Body of pancreas (tissue), 4 donors: ENCODE measurements around the gene IL36A. TPM values are rescaled to one million over a fixed set of nuclear protein-coding genes. Genes with fewer than 3 reads are reported as not detected.

Source experiments
- ATAC-seq: fragments of 150-250 bp; one replicate; pipeline ENCODE4 v1.9.1; 2016
- DNase-seq, 4 donors: peaks; one replicate each; pipeline ENCODE4 v3.0.0-alpha.2; 2019
- H3K27ac ChIP-seq, 4 donors: fragments of 200-600 bp; sonication (generic); 1 replicate in 3 of 4; 2 replicates in 1 of 4; pipeline versions ENCODE4 v1.5.1 to v1.6.1; 2016 to 2019; ENCODE audit warnings: mild to moderate bottlenecking in 1 of 4, mixed read lengths in 1 of 4, moderate library complexity in 1 of 4
- H3K27me3 ChIP-seq, 2 donors: fragments of 200-600 bp; sonication (generic); one replicate each; pipeline ENCODE4 v1.6.0; 2016; ENCODE audit warnings: mild to moderate bottlenecking in 1 of 2
- H3K36me3 ChIP-seq, 2 donors: fragments of 200-600 bp; sonication (generic); replicated peaks in 1 of 2; 2 replicates each; pipeline ENCODE4 v1.5.1; 2016; ENCODE audit warnings: low read depth in 2 of 2; ENCODE audit not compliant: insufficient read depth in 1 of 2
- H3K4me1 ChIP-seq: fragments of 200-600 bp; sonication (generic); one replicate; pipeline ENCODE4 v1.6.0; 2016
- H3K4me3 ChIP-seq, 2 donors: fragments of 200-600 bp; sonication (generic); 1 replicate in 1 of 2; 2 replicates in 1 of 2; pipeline ENCODE4 v1.5.1; 2016 to 2019
- H3K9me3 ChIP-seq, 3 donors: fragments of 200-600 bp; sonication (generic); 1 replicate in 2 of 3; 2 replicates in 1 of 3; pipeline ENCODE4 v1.5.1; 2016
- POLR2A ChIP-seq, 3 donors: fragments of 450-650 bp; IDR thresholded peaks; one replicate each; pipeline ENCODE4 v1.6.1; 2016; ENCODE audit warnings: antibody characterized with exemption in 3 of 3, mild to moderate bottlenecking in 2 of 3
- WGBS, 2 donors: methylation state at CpG; one replicate each; pipeline ENCODE4 v1.1.5; 2017; 5-methylcytosine and 5-hydroxymethylcytosine counted together
- intact Hi-C: fragments of 100-400 bp; cut with DNase I; formaldehyde crosslinking; loops from one replicate; pipeline ENCODE4 v1.15.1; 2023
- total RNA-seq, 2 donors: library from RNA; depleted of rRNA; stranded (reverse); fragments of >200 nt; gene quantifications; one replicate each; pipeline ENCODE4 v1.1.0, GENCODE V29; 2016
- TF ChIP-seq, protein P1 (sequence below), 7 experiments: fragments of 450-650 bp in 4 of 7; fragments of 200-600 bp in 3 of 7; sonication (generic) in 3 of 7; IDR thresholded peaks; one replicate each; pipeline ENCODE4 v1.5.1; 2016 to 2019; ENCODE audit warnings: antibody characterized with exemption in 7 of 7

IL36A gene
- total RNA-seq, 2 donors from 2014 or later, result not detected

DNA sequence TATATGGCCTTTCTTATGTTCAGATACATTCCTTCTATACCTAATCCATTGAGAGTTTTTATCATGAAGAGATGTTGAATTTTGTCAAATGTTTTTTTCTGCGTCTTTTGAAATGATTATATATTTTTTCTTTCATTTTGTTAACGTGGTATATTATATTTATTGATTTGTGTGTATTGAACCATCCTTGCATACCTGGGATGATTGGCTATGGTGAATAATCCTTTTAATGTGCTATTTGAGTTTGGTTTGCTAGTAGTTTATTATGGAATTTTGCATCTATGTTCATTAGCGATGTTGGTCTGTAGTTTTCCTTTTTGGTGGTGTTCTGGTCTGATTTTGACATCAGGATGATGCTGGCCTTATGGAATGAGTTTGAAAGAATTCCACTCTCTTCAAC lies 15.6 kb upstream of the IL36A start:
- Histone ChIP-seq H3K4me3 (no peak overlapping the region), H3K36me3 (no peaks in the 10 kb centered on the region), H3K27me3 (no peaks in the 10 kb centered on the region), H3K27ac (no peak overlapping the region), H3K9me3 (no peaks in the 10 kb centered on the region), H3K4me1 (no peaks in the 10 kb centered on the region)
- intact Hi-C loops, result no loop called here
- 68 to 70% methylated on average over 3 of the region's 3 CpGs for WGBS, 2 donors
- DNase-seq, result no peak
- TF ChIP-seq, protein P1, sequence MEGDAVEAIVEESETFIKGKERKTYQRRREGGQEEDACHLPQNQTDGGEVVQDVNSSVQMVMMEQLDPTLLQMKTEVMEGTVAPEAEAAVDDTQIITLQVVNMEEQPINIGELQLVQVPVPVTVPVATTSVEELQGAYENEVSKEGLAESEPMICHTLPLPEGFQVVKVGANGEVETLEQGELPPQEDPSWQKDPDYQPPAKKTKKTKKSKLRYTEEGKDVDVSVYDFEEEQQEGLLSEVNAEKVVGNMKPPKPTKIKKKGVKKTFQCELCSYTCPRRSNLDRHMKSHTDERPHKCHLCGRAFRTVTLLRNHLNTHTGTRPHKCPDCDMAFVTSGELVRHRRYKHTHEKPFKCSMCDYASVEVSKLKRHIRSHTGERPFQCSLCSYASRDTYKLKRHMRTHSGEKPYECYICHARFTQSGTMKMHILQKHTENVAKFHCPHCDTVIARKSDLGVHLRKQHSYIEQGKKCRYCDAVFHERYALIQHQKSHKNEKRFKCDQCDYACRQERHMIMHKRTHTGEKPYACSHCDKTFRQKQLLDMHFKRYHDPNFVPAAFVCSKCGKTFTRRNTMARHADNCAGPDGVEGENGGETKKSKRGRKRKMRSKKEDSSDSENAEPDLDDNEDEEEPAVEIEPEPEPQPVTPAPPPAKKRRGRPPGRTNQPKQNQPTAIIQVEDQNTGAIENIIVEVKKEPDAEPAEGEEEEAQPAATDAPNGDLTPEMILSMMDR (IDR thresholded peaks at IDR 0.05), result no peak
- TF ChIP-seq POLR2A (IDR thresholded peaks at IDR 0.05), result no peak
- ATAC-seq, result no peak

DNA sequence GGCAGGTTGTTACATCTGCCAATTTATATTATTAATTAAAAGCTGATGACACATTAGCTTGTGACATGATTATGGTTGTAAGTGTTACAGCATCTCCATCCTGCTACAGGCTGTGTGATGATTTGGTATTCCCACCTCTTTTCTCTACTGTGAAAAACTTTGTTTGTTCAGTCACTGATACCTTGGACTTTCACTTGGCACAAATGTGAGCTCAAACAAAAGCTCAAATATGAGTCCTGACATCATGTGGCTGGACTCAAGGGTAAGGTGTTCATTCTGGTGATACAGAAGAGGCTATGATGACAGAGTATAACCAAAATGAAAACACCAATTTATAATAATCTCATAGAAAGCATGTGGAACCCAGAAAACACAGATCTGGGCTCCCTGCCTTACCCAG lies 11.4 kb upstream of the IL36A start:
- intact Hi-C loops, result no loop called here
- H3K9me3 ChIP-seq, result no peaks in the 10 kb centered on the region
- H3K27me3 ChIP-seq, result no peaks in the 10 kb centered on the region
- H3K36me3 ChIP-seq, result no peaks in the 10 kb centered on the region
- H3K4me3 ChIP-seq, result no peak overlapping the region
- no peak for TF ChIP-seq POLR2A (IDR thresholded peaks at IDR 0.05)
- TF ChIP-seq, protein P1 (IDR thresholded peaks at IDR 0.05), result no peak
- DNase-seq (no peak), ATAC-seq (no peak)
- H3K4me1 ChIP-seq, result no peaks in the 10 kb centered on the region
- H3K27ac ChIP-seq, result no peak overlapping the region

- intact Hi-C loops, result no loop called here
- no peak for TF ChIP-seq POLR2A (IDR thresholded peaks at IDR 0.05)
- TF ChIP-seq, protein P1 (IDR thresholded peaks at IDR 0.05), result no peak
- Histone ChIP-seq H3K27me3 (no peaks in the 10 kb centered on the region), H3K36me3 (no peaks in the 10 kb centered on the region), H3K9me3 (no peaks in the 10 kb centered on the region), H3K4me1 (no peaks in the 10 kb centered on the region), H3K4me3 (no peak overlapping the region), H3K27ac (no peak overlapping the region)
- WGBS, 2 donors, result 78 to 90% methylated on average over 2 of the region's 2 CpGs
- ATAC-seq, result no peak
- no peak for DNase-seq
Measured at GRCh38 chr2:112994648-112995047, 10.6 kb upstream of the IL36A start.

DNA sequence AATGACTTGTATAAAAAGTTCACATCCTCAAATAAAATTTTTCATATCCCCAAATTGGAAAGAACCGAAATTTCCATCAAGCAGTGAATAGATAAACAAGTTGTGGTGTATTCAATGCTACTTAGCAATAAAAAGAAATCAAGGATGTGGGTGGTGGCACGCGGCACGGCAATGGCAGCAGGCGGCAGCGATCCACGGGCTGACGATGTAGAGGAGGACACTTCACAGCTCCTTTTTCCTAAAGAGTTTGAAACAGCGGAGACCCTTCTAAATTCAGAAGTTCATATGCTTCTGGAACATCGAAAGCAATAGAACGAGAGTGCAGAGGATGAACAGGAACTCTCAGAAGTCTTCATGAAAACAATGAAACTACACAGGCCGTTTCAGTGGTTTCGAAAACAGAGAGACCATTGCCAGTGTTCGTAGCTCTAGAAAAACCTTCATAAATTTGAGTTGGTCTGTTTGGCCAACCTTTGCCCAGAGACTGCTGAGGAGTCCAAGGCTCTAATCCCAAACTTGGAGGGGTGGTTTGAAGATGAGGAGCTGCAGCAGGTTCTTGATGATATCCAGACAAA lies 9.8 kb upstream of the IL36A start:
- ATAC-seq (no peak), DNase-seq (no peak)
- no peak for TF ChIP-seq POLR2A (IDR thresholded peaks at IDR 0.05)
- TF ChIP-seq, protein P1 (IDR thresholded peaks at IDR 0.05), result no peak
- H3K27me3 ChIP-seq, result no peaks in the 10 kb centered on the region
- H3K4me1 ChIP-seq, result no peaks in the 10 kb centered on the region
- 83 to 84% methylated on average over 14 of the region's 14 CpGs for WGBS, 2 donors
- H3K9me3 ChIP-seq, result no peaks in the 10 kb centered on the region
- H3K4me3 ChIP-seq, result no peak overlapping the region
- intact Hi-C loops, result no loop called here
- no peaks in the 10 kb centered on the region for H3K36me3 ChIP-seq
- no peak overlapping the region for H3K27ac ChIP-seq

GRCh38 chr2:112996635-112997034 lies 8.6 kb upstream of the IL36A start:
- 63 to 68% methylated on average over 6 of the region's 6 CpGs for WGBS, 2 donors
- Histone ChIP-seq H3K36me3 (no peaks in the 10 kb centered on the region), H3K4me1 (no peaks in the 10 kb centered on the region), H3K4me3 (no peak overlapping the region), H3K27ac (no peak overlapping the region), H3K27me3 (no peaks in the 10 kb centered on the region), H3K9me3 (no peaks in the 10 kb centered on the region)
- ATAC-seq, result no peak
- DNase-seq, result no peak
- TF ChIP-seq POLR2A (IDR thresholded peaks at IDR 0.05), result no peak
- TF ChIP-seq, protein P1 (IDR thresholded peaks at IDR 0.05), result no peak
- intact Hi-C loops, result no loop called here
